Measurements from ENCODE around the gene ARL4C. TPM values are rescaled to one million over a fixed set of nuclear protein-coding genes. Genes with fewer than 3 reads are reported as not detected.

The ARL4C gene, protein sequence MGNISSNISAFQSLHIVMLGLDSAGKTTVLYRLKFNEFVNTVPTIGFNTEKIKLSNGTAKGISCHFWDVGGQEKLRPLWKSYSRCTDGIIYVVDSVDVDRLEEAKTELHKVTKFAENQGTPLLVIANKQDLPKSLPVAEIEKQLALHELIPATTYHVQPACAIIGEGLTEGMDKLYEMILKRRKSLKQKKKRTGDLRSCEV
- total RNA-seq (2021; ENCODE audit: unreplicated experiment): 151 TPM
- polyA plus RNA-seq (2012; ENCODE audit: insufficient read length): 176 TPM
- Bru-seq, nascent RNA: percentile 100 among the genes with signal in this experiment
- BruChase-seq, experiment 1, labeled RNA remaining after a 2-hour chase: percentile 100 among the genes with signal in this experiment
- percentile 97 among the genes with signal in this experiment for BruChase-seq, experiment 2, labeled RNA remaining after a 6-hour chase
- long read RNA-seq, full-length matches to known transcripts: 883 of 904 reads
- long read RNA-seq, partial matches to known transcripts: 3 of 904 reads
- long read RNA-seq, other reads (novel, unspliced or antisense): 18 of 904 reads

DNA sequence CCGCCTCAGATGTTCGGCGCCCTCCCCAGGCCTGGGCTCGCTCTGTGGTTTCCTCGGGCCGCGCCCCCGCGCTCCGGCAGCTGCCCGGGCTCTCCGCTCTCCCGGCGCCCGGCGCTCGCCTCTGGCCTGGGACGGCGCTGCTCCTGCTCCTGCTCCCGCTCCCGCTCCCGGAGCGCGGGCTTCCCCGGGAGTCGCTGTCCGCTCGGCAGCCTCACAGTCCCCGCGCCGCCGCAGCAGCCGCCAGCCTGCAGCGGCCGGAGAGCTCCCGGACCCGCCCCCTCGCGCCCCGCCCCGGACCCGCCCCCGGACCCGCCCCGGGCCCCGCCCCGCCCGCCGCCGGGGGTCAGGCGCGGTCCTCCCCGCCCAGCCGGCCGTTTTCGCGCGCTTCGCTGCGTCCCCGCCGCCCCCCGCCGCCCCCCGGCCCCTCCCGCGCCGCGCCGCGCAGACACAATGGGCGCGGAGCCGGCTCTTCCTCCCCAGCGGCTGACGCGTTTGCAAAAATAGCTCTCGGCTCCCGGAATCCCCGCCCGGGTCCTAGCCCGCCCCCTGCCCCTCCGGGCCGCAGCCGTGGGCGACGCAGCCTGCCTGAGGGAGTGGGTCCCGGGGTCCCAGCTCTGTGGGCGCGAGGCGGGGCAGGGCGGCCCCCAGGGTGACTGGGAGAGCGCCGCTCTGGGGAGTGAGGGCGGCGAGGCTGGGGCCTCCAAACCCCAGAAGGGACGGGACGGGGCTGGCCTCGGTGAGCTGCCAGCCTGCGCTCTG is at the start of gene ARL4C:
Gene ARL4C (minus strand): TSS at position 247 of the 759 bp plus-strand sequence. CDS start 495 bp downstream, outside the sequence.
- BruUV-seq (replicated peaks): no TSS peak
- Histone ChIP-seq H3K27me3 (ENCODE audit: control insufficient read depth, insufficient read depth, low read length) (no peaks in the 10 kb centered on the region), H3K36me3 (ENCODE audit: control insufficient read depth, insufficient read depth, low read length) (peaks cover 7% of the 10 kb centered on the region), H3K9me3 (ENCODE audit: control insufficient read depth, insufficient read depth, low read depth, low read length) (no peaks in the 10 kb centered on the region), H3K4me1 (ENCODE audit: control insufficient read depth, insufficient read depth, low read length) (peaks cover 32% of the 10 kb centered on the region), H3K27ac (ENCODE audit: low read length) (peak within 1 kb of the TSS; percentile 91), H3K4me3 (ENCODE audit: low read depth in 2 of 2, low read length in 2 of 2) (peak within 1 kb of the TSS; percentile 72 to 97)
- TF ChIP-seq, protein P1, sequence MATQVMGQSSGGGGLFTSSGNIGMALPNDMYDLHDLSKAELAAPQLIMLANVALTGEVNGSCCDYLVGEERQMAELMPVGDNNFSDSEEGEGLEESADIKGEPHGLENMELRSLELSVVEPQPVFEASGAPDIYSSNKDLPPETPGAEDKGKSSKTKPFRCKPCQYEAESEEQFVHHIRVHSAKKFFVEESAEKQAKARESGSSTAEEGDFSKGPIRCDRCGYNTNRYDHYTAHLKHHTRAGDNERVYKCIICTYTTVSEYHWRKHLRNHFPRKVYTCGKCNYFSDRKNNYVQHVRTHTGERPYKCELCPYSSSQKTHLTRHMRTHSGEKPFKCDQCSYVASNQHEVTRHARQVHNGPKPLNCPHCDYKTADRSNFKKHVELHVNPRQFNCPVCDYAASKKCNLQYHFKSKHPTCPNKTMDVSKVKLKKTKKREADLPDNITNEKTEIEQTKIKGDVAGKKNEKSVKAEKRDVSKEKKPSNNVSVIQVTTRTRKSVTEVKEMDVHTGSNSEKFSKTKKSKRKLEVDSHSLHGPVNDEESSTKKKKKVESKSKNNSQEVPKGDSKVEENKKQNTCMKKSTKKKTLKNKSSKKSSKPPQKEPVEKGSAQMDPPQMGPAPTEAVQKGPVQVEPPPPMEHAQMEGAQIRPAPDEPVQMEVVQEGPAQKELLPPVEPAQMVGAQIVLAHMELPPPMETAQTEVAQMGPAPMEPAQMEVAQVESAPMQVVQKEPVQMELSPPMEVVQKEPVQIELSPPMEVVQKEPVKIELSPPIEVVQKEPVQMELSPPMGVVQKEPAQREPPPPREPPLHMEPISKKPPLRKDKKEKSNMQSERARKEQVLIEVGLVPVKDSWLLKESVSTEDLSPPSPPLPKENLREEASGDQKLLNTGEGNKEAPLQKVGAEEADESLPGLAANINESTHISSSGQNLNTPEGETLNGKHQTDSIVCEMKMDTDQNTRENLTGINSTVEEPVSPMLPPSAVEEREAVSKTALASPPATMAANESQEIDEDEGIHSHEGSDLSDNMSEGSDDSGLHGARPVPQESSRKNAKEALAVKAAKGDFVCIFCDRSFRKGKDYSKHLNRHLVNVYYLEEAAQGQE (IDR thresholded peaks at IDR 0.05; ENCODE audit: insufficient read depth in 1 of 2, low read depth in 2 of 2, low read length in 1 of 2): peak in 1 of 2 experiments; percentile 25; a peak in 2 of 4 replicates
- TF ChIP-seq, protein P2, sequence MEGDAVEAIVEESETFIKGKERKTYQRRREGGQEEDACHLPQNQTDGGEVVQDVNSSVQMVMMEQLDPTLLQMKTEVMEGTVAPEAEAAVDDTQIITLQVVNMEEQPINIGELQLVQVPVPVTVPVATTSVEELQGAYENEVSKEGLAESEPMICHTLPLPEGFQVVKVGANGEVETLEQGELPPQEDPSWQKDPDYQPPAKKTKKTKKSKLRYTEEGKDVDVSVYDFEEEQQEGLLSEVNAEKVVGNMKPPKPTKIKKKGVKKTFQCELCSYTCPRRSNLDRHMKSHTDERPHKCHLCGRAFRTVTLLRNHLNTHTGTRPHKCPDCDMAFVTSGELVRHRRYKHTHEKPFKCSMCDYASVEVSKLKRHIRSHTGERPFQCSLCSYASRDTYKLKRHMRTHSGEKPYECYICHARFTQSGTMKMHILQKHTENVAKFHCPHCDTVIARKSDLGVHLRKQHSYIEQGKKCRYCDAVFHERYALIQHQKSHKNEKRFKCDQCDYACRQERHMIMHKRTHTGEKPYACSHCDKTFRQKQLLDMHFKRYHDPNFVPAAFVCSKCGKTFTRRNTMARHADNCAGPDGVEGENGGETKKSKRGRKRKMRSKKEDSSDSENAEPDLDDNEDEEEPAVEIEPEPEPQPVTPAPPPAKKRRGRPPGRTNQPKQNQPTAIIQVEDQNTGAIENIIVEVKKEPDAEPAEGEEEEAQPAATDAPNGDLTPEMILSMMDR (IDR thresholded peaks at IDR 0.05): 0 out of 2 replicates have a peak, but pooled peaks have one; percentile 1
- TF ChIP-seq TCF7L2 (IDR thresholded peaks at IDR 0.05; ENCODE audit: low read depth, low read length): peak; percentile 72; the same call in 1 of the 2 replicates
- TF ChIP-seq SIN3A (IDR thresholded peaks at IDR 0.05; ENCODE audit: borderline replicate concordance, insufficient read depth, low read depth, low read length): no peak
- TF ChIP-seq POLR2AphosphoS5 (IDR thresholded peaks at IDR 0.05; ENCODE audit: low read depth, low read length): no peak
- ATAC-seq (peak; percentile 78), DNase-seq (ENCODE audit: low read depth, low spot score) (no peak)
- in situ Hi-C loops (cut with HindIII; ENCODE audit: low pct_unique_long_range_greater_than_20kb, low sequenced_read_pairs) (no loop called here), intact Hi-C loops (cut with micrococcal nuclease; ENCODE audit: unreplicated experiment) (no loop called here)
- ChIA-PET CTCF (interaction anchor here (0.6 to 1.3 kb wide), 3 partner anchors 139 to 620 kb away, joined by 3 read pairs; no protein-coding TSS in a partner anchor), POLR2A (interaction anchor here (0.5 to 1.1 kb wide), 7 partner anchors 28 to 579 kb away, joined by 3 to 7 read pairs (median 4); partner anchors contain the start of gene TRPM8)

All from Panc1 (cell line).